Activated CD4-positive, alpha-beta T cell treated with anti-CD3 and anti-CD28 coated beads, Interleukin-2, amount 50 U/mL, for 16 hours (primary cell): Measurements from ENCODE around the gene TAX1BP3.

ENCODE experiments used
- DNase-seq: peaks from one replicate; pipeline ENCODE4 v3.0.0-alpha.2; 2020

Gene TAX1BP3

DNA sequence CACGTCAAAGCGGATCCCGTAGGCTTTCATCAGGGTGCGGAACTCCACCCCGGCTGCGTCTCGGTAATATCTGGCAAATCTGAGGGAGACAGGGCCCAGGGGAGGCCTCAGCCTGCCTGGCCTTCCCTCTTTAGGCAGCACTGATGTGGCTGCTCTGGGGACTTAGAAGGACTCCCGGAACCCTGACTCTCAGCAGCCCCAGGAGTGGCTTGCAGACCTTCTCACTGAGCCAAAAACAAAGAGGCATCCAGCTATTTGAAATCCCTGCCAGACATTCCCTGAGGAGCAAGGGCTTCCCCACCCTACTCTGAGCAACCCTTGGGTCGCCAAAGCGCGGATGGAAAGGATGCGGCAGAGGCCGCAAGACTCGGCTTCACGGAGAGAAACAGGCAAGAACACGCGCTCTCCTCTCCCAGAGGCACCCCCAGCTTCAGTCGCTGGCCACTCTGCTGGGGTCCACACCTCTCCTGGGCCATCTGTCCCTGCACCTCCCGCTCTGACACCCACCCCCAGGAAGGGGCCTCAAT lies 19.7 kb upstream of the TAX1BP3 start:
- DNase-seq, result no peak

DNA sequence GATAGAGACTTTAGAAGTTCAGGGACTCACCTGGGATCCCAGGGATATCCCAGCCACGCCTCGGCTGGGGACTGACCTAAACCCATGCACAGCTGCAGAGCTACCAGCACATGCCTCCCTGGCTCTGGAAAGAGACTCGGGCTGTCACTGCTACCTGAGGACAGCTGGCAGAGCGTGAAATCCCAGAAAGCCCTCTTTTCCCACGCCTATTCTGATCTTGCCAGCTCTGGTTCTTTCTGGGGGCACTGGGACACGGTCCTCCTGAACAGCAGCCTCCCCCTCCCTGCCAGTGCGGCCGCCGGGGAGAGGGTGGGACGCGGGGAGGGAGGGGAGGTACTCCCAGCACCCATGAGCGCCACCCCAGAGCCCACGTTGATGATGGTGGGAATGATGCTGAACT lies 16.8 kb upstream of the TAX1BP3 start:
- no peak for DNase-seq

DNA sequence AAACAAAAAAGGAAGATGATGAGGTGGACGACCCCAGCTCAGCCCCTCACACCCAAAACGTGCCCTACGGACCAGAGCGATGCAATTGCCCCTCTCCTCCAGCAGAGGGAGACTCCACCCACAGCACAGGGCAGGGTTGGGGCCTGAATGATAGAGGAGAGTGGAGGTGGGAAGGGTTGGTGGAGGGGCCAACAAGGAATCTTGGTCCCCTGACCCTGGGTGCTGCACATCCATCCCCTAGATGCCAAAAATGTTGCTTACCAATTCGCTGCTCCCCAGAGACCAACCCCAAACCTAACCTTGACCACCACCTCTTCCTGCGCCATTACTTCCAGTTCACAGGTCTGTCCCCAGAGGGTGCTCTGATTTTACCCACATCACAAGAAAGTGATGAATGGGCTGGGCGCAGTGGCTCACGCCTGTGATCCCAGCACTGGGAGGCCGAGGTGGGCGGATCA lies 14.7 kb upstream of the TAX1BP3 start:
- DNase-seq, result peak; percentile 64

DNA sequence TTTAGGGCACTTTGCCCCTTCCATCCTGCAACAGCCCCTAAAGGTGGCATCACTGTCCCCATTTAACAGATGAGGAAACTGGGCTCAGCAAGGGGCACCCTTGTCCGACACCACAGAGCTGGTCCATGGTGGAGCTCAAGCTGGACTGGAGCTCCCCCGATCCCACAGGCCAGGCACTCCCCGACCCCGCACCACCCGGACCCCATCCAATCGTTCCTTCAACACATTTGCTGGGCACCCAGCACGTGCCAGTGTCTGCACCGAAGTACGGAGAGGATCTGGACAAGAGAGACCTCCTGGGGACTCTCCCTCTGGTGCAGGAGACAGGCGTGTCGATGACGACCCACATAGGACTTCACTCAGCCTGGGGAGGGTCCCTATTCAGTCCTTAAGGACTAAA lies 13.7 kb upstream of the TAX1BP3 start:
- DNase-seq, result no peak

DNA sequence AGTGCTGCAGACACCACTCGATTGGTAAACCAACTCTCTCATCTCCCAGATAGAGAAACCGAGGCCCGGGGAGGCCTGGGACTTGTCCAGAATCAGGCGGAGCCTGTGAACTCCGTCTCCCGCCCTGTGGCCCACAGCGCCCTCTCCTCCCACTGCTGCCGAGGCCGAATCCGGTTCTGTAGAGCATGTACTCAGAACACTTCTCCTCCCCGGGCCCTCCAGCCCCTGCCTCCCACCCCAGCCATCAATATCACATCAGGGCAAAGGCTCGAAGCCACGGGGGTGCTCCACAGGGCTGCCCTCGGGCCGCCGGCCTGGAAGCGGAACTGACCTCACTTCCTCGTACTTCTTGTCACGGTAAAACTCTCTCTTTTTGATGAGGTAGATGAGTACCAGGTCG lies 13.2 kb upstream of the TAX1BP3 start:
- DNase-seq, result no peak

DNA sequence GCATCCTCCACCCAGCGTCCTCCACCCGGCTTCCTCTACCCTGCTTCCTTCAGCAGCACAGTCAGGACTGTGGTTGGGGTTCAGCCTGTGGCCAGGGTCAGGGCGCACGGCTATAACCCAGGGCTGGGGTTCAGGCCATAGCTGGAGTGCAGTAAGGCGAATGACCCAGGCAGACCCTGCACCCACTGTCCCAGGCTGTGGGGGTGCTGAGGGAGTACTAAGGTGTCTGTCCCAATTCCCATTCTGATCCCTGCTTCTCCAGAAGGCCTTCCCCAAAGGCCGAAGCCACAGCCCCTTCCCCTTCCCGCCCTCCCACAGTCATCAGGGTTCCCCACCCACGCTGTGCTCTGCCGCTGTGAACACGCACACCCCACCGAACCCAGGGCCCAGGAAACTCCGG lies 12.7 kb upstream of the TAX1BP3 start:
- DNase-seq, result no peak

DNA sequence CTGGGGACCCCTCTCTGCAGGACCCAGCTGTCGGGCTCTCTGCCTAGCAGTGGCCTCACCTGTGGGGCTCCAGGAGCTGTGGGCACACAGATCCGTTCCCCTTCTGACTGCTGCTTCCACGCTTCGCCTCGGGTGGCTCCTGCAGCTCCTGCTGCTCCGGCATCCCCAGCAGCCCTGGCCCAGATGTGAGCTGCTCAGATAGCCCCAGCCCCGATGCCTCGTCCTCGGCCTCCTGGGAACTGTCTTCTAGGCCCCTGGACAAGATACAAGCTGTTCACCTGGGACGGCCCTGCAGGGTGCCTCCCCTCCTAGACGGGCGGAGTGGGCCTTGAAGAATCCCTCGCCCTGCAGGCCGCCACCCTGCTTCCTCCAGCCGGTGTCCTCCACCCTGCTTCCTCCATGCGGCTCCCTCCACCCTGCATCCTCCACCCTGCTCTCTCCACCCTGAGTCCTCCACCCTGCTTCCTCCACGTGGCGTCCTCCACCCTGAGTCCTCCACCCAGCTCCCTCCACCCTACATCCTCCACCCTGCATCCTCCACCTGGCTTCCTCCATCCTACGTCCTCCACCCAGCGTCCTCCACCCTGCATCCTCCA lies 11.3 kb upstream of the TAX1BP3 start:
- no peak for DNase-seq

DNA sequence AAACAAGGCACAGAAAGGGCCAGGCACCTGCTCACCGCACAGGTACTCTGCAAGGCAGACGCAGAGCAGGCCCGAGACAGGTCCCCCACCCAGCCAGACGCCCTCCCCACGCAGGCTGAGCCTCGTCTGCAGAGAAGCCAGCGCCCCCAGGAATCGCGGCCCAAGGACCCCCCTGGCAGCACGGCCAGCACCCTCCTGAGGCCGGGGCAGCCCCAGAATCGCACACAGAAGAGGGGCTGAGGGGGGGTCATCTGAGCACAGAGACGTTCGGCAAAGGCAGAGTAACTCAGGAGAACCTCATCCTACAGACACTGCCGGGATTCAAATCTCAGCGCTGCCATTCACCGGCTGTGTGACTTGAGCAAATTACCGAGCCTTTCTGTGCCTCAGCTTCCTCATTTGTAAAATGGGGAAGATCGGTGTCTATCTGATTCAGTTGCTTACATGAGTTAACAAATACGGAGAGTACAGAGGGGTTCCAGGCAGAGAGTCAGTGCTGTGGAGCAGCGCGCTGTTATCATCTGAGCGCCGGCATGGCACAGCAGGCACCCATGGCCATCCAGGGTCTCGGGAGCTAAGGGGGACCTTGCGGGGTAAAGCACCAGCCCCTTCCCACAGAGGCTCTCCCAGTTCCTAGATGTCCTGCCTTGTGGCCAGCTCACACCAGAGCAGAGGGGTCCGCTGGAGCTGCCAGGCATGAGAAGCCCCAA lies 10.6 kb upstream of the TAX1BP3 start:
- no peak for DNase-seq

DNA sequence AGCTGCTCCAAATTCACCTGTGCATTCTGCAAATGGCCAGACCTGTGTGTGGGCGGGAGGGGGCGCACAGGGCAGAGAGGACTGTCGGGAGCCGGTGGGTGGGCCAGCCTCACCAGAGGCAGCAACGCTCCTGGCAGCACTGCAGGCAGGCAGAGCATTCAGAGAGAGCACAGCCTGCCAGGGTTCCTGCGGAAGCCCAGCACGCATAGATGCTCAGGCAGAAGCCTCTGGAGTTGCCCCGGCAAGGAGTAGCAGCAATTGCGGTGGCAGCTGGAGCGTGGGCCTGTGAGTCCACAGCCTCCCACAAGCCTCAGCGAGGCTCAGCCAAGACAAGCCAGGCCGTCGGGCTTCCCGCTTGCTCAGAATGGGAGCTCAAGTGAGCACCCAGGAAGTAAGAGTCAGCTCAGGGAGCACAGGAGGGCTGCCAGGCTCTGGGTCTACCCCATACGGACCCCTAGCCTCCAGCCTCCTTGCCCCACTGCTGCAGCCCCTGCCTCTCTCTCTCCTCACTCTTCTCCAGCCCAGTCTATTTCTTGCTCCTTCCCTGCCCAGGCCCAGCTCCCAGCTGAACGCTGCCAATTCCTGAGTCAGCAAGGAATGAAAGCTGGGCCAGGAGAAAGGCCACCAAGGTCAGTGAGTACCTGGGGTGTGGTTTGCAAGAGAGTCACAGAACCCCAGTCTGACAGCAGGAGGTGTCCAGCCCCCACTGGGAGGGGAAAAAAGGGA lies 9.9 kb upstream of the TAX1BP3 start:
- no peak for DNase-seq

DNA sequence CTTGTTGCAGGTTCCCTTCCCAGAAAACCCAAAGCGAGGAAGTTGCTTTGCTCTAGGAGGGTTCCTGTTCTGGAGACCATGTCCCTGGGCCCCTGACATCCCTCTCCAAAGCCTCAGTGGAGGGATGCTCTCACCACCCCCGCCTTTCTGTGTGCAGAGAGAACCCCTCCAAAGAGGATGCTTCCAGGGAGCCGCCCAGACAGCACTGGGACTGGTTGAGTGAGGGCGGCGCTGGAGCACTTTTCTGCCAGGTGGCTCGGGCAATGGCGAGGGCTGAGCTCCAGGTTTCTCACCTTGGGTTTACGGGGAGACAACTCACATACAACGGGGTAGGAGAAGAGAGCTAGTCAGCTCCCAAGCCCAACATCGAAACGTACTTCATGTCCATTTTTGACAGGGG lies 7.5 kb upstream of the TAX1BP3 start:
- DNase-seq, result no peak

DNA sequence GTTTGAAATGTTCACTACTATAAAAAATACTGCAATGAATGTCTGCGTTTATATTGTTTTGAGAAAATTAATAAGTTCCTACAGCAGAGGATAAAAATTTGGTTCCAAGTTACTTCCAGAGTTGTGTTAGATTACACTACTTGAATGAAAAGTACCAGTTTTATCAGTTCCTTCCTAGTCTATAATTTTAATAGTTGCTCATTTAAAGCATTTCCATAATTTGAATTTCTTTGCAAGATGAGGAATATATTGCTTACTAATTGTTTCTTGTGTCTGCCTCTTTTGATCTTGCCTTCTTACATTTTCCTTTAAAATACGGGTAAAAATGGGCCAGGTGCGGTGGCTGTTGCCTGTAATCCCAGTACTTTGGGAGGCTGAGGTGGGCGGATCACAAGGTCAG lies 4.2 kb upstream of the TAX1BP3 start:
- DNase-seq, result no peak

DNA sequence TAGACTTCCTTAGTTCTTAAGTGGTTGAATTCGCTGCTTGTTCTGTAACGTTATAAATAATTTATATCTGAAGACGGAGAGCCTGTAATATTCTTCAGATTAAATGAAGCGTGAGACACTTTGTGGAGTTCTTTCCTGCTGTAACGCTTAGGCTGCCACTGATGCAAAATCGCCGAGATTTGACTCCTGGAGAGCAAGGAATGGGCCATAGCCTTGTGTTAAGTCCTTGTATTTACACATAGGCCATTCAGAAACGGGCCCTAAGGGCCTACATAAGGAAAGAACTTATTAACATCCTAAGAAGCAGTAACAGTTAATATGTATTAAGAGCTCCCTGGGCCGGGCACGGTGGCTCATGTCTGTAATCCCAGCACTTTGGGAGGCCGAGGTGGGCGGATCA lies 1.2 kb upstream of the TAX1BP3 start:
- no peak for DNase-seq

DNA sequence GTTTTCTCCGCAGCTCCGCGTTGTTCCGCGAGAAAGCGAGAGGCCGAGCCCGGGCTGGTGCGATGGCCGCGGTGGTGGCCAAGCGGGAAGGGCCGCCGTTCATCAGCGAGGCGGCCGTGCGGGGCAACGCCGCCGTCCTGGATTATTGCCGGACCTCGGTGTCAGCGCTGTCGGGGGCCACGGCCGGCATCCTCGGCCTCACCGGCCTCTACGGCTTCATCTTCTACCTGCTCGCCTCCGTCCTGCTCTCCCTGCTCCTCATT lies 638 bp upstream of the TAX1BP3 start:
- DNase-seq, result no peak

DNA sequence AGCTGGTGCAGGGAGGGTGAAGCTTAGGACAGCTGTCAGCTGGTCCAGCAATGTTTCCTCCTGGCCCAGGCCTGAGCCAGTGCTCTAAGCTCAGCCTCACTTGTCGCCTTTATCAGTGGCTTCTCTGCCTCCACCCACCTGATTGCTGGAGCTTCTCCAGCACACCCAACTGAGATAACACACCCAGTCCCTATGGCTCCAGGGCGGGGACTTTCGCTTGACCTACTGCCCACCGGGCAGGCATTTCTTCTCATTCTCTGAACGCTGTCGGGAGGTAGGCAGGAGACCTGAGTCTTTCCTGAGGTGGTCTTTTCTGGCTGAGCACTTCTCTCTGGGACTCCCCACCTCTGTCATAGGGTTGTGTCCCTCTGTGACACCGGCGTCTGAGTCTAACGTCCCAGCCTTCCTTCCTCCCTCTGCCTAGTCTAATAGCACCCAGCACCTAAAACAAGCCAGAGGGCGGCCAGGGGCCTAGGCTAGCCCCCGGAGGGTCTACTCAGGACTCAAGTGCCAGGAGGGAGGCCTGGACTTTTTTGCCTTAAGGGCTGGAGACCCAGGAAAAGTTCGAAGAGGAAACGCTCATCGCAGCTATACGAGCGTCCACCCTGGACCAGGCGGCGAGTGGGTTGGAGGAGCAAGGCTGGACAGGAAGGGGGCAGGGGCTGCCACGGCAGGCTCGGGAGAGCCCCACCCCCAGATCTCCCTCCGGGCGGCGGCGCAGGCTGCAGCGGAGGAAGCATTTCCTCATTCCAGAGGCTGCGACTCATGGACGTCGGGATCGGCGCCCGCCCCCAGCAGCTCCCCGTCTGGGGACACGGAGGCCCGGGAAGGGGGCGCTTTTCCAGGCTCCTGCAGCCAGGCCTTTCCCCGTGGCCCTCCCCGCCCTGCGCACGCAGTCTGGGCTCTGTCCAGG lies 756 bp downstream of the TAX1BP3 start:
- DNase-seq, result peak; percentile 16

DNA sequence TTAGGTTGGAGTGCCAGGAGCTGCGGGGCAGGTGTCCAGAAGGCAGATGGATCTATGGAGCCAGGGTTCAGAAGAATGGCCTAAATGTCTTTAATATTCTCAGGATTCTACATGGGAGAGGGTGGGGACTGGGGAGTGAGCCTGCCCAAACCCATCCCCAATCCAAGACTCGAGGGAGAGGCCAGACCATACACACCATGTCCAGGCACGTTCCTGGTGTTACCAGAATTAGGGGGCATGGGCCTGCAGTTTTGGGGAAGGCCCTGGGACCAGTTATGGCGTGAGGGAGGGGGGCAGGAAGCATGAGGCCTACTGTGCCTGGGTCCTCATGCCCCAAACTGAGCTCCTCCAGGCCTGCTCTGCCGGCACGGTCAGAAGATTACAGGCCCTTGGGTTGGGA lies 1.9 kb downstream of the TAX1BP3 start:
- no peak for DNase-seq

DNA sequence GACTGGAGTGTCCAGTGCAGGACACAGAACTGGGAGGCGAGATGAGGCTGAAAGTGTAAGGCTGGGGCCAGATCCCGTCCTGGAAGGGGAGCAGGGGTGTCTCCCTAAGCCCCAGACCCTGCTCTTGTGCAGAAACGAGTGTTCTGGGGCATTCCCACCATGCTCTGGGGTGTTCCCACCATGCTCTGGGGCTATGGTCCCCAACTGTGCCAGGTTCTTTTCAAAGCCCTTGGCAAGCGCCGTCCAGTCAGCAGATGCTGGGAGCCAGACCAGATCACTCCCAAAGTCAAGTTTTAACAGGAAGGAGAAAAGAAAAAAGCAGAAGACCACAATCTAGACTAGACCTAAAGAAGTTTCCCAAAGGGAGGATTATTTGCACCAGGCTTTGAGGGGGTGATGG lies 2.5 kb downstream of the TAX1BP3 start:
- no peak for DNase-seq

DNA sequence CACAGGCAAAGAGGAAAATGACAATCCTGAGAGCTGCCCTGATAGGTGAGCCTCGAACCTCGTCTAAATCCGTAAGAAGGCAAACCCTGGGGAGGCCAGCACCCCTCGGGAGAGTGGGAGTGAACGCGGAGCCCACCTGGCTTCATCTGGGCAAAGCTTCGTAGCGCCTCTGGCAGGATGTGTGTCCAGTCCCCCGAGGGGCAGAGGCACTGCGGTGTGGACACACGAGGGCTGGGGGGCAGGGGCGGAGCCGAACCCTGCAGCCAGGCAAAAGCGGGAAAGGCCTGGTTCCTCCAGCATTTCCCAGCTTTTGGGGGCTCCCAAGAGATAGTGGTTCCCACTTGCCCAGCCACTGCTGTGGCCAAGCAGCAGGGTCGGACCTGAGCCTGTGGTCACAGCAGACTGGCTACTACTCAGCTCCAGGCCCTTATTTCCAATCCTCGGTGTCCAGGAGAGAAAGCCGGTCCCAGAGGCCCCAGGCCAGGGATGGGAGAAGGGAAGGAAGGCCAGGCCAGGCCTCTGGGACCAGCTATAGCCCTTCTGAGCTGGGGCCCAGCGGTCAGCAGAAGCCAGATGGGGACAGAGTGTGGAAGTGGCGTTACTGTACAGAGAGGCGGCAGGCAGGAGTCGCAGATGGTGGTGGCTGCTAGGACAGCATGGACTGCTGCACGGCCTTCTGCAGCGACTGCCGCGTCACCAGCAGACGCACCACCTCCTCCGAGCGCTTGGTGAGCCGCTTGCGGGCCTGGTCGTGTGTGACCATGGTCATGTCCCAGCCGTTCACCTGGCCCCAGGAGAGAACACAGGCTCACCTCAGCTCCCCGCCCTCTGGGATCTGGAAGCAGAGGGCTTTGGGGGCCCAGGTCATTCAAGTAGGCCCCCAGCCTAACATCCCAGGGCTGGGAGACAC lies 5.0 kb downstream of the TAX1BP3 start:
- DNase-seq, result no peak

DNA sequence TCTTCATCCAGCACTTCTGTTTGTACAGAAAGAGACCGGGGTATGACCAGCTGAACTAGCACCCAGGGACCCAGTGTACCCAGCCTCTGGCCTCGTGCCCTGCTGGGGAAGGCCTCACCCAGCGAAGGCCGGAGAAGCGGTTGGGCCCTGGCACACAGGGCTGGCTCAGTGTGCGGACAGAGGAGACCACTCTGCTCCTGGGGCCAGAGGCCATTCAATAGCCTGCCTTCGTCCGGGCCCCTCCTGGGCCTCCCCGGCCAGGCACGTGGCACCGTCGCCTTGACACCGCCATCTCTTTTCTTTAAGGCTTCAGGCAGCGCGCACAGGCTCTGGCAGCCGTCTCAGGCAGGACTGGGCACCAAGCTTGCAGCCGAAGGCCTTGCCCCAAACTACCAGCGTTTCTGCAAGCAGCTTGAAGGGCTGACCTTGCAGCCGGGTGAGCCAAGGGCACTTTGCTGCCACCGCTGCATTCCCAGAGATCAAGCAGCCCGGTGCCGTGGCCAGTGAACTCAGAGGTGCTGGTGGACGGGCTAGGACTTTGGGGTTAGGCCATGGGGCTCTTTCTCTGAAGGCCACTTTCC lies 8.0 kb downstream of the TAX1BP3 start:
- DNase-seq, result no peak

DNA sequence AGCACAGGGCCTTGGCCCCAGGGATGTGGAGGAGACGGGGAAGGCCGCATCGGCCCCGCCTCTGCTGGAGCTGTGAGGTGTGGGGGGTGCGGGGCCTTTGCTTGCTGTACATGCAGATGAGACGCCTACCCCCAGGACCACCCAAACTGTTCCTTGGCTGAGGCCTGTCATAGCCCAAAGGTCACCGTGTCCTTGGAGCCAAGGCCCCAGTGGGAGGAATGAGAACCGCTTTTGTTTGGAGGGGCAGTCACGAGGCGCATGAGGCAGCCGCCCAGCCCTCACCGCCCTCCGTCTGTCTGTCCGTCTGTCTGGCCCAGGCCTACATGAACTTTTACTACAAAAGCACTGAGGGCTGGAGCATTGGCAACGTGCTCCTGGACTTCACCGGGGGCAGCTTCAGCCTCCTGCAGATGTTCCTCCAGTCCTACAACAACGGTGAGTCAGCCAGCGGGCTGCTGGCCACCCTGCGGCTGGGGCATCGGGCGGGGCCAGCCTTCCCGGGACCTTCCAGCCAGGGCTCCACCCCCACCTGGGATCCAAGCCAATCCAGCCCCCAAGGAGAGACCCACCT lies 8.8 kb downstream of the TAX1BP3 start:
- DNase-seq, result no peak

DNA sequence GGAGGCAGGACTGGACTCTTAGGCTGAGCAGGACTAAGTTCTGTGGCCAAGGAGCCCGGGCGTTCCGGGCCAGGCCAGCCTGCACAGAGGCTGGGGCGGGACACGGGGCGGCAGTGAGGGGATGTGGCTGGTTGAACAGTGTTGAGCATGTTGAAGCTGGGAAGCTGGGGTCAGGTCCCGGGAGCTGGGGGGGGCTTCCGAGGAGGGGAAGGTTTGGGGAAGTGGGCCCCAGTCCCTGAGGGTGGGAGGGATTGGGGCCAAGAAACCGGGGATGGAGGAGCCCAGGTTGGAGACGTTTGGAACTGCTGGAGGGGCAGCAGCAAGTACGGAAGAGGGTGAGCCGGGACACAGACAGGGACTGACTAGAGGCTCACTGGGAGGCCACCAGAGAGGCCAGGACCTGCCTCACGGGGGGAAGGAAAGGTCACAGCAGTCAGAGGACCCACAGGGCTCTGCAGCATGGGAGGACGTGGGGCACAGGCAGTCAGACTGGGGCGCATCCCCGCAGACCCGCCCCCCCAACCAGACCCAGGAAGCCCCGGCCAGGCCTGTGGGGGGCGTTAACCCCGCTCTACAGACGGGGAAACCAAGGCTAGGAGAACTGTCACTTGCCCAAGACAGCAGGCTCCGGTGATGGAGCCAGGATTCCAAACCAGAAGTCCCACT lies 9.5 kb downstream of the TAX1BP3 start:
- no peak for DNase-seq
